Esophagus squamous epithelium (tissue), 5 donors: ENCODE measurements around the gene RGS12. TPM values are rescaled to one million over a fixed set of nuclear protein-coding genes. Genes with fewer than 3 reads are reported as not detected.
"Not testable (repeated sequence)": the region's sequence is repeated elsewhere in the genome, so short reads cannot be mapped to it uniquely, and the experiment has no call there.

Experiments
- DNase-seq: peaks from one replicate; lab custom pipeline; 2025; lab: John Stamatoyannopoulos, UW
- H3K27ac ChIP-seq, 4 donors: fragments of 200-600 bp; sonication (generic); one replicate each; pipeline ENCODE4 v1.5.1; 2016 to 2019; ENCODE audit warnings: mild to moderate bottlenecking in 1 of 4
- H3K27me3 ChIP-seq, 4 donors: fragments of 200-600 bp; sonication (generic); 1 replicate in 3 of 4; 2 replicates in 1 of 4; pipeline versions ENCODE4 v1.5.1 to v1.6.0; 2017 to 2021; ENCODE audit warnings: antibody characterized with exemption in 1 of 4
- H3K36me3 ChIP-seq, 3 donors: fragments of 200-600 bp; sonication (generic); one replicate each; pipeline ENCODE4 v1.5.1; 2016 to 2019
- H3K4me1 ChIP-seq, 3 donors: fragments of 200-600 bp; sonication (generic); one replicate each; pipeline ENCODE4 v1.5.1; 2017 to 2019
- H3K4me3 ChIP-seq, 4 donors: fragments of 200-600 bp; sonication (generic); 1 replicate in 3 of 4; 2 replicates in 1 of 4; pipeline ENCODE4 v1.5.1; 2016 to 2019; ENCODE audit warnings: mild to moderate bottlenecking in 2 of 4, moderate library complexity in 1 of 4
- H3K9me3 ChIP-seq, 3 donors: fragments of 200-600 bp; sonication (generic); one replicate each; pipeline ENCODE4 v1.5.1; 2016 to 2019
- POLR2A ChIP-seq, 4 donors: fragments of 450-650 bp; IDR thresholded peaks; one replicate each; pipeline ENCODE4 v1.6.1; 2017; ENCODE audit warnings: antibody characterized with exemption in 4 of 4, mild to moderate bottlenecking in 4 of 4, moderate library complexity in 3 of 4
- WGBS, 2 donors: methylation state at CpG; one replicate each; pipeline ENCODE4 v1.1.5; 2018; 5-methylcytosine and 5-hydroxymethylcytosine counted together
- intact Hi-C: fragments of 100-400 bp; cut with DNase I; formaldehyde crosslinking; loops from one replicate; pipeline ENCODE4 v1.15.0; 2022
- total RNA-seq, 4 donors: library from RNA; depleted of rRNA; stranded (reverse); fragments of >200 nt; gene quantifications; one replicate each; pipeline ENCODE4 v1.1.0, GENCODE V29; 2016
- TF ChIP-seq, protein P1 (sequence below), 6 experiments: fragments of 450-650 bp in 4 of 6; fragments of 200-600 bp in 2 of 6; sonication (generic) in 2 of 6; IDR thresholded peaks; one replicate each; pipeline ENCODE4 v1.5.1; 2016 to 2019; ENCODE audit warnings: antibody characterized with exemption in 6 of 6, mild to moderate bottlenecking in 4 of 6, moderate library complexity in 4 of 6
- donor health status: DM: yes; HTN: yes; CAD: no.

The RGS12 gene
- total RNA-seq, 4 donors from 2014 or later: 39.0 to 74.7 (median 69.9) TPM

DNA sequence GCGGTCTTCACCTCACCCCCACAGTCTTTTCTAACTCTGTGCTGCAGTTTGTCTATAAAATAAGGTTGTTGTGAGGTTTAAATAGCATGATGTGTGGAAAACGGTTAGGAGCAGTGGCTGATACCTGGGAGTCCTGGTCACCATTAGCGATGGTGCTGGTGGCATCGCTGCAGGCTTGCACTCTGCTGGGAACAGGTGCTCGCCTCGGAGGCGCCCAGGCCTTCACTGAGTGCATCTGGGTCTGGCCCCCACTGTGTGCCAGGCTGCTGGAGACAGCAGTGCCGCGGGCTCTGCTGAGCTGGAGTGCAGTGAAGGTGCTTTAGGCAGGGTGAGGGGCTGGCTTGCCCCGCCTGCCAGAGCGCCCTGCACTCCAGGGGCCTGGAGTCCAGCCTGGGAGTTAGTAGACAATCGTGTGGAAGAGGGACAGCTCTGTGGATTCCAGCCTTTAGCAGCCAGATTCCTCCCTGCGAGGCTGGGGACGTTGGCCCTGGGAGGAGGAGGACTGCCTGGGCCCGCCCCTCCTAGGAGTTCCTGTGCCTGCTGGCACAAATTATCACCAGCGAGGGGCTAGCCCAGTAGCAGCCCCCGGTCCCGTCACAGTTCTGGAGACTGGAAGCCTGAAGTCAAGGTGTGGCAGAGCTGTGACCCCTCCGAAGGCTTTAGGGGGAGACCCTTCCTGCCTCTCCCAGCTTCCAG, 7.3 kb downstream of the RGS12 start:
- Histone ChIP-seq H3K4me3 (no peak overlapping the region), H3K27ac (no peak overlapping the region), H3K9me3 (peaks cover 0 to 7% (median 6%) of the 10 kb centered on the region in 3 donors), H3K27me3 (no peaks in the 10 kb centered on the region), H3K36me3 (no peaks in the 10 kb centered on the region), H3K4me1 (peaks cover 0 to 59% (median 25%) of the 10 kb centered on the region in 3 donors)
- TF ChIP-seq, protein P1, sequence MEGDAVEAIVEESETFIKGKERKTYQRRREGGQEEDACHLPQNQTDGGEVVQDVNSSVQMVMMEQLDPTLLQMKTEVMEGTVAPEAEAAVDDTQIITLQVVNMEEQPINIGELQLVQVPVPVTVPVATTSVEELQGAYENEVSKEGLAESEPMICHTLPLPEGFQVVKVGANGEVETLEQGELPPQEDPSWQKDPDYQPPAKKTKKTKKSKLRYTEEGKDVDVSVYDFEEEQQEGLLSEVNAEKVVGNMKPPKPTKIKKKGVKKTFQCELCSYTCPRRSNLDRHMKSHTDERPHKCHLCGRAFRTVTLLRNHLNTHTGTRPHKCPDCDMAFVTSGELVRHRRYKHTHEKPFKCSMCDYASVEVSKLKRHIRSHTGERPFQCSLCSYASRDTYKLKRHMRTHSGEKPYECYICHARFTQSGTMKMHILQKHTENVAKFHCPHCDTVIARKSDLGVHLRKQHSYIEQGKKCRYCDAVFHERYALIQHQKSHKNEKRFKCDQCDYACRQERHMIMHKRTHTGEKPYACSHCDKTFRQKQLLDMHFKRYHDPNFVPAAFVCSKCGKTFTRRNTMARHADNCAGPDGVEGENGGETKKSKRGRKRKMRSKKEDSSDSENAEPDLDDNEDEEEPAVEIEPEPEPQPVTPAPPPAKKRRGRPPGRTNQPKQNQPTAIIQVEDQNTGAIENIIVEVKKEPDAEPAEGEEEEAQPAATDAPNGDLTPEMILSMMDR (IDR thresholded peaks at IDR 0.05): no peak
- no peak for TF ChIP-seq POLR2A (IDR thresholded peaks at IDR 0.05)
- WGBS, 2 donors: 73 to 93% methylated on average over 5 to 10 of the region's 19 CpGs
- intact Hi-C loops: no loop called here
- no peak for DNase-seq

GRCh38 chr4:3300882-3301281, 8.1 kb downstream of the RGS12 start:
- WGBS, 2 donors: 75 to 93% methylated on average over 3 to 5 of the region's 15 CpGs
- not testable (repeated sequence) for DNase-seq

DNA sequence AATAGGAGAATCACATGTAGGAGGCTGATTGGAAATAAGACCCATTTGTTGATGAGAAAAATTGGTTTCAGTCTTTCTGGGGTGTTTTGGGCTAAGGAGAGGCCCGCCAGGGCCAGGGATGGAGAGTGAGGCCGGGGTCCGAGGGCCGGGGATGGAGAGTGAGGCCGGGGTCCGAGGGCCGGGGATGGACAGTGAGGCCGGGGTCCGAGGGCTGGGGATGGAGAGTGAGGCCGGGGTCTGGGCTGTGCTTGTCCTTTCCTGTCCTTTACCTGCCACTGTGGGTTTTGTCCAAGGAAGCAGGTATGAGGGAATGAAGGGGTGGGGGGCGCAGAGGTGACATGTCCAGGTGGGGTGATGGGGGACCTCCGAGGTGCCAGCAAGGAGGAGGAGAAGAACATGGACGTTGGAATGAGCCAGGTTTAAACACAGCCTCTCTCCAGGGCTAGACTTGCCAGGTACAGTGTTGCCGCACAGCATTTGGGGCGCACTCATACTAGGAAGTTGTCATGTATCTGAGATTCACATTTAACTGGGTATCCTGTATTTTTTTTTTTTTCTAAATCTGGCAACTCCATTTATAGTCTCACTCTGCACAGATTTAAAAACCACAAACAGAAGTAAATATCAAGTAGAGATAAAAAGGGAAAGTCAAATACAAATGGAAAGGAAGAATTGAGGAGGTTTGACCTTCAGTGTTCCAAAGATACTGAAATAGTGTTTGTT, 8.8 kb downstream of the RGS12 start:
- Histone ChIP-seq H3K4me1 (peaks cover 0 to 73% (median 36%) of the 10 kb centered on the region in 3 donors), H3K9me3 (peaks cover 0 to 7% (median 6%) of the 10 kb centered on the region in 3 donors), H3K27ac (no peak overlapping the region), H3K36me3 (no peaks in the 10 kb centered on the region), H3K27me3 (no peaks in the 10 kb centered on the region), H3K4me3 (no peak overlapping the region)
- 79 to 82% methylated on average over 9 to 15 of the region's 15 CpGs for WGBS, 2 donors
- TF ChIP-seq POLR2A (IDR thresholded peaks at IDR 0.05): no peak
- TF ChIP-seq, protein P1 (IDR thresholded peaks at IDR 0.05): no peak
- DNase-seq: no peak
- intact Hi-C loops: no loop called here

More at GRCh38 chr4:3300882-3301281, 8.1 kb downstream of the RGS12 start:
- intact Hi-C loops, H3K36me3 ChIP-seq, H3K27me3 ChIP-seq, H3K27ac ChIP-seq, H3K4me3 ChIP-seq, H3K9me3 ChIP-seq: not testable (repeated sequence)
- peaks cover 0 to 66% (median 33%) of the 10 kb centered on the region in 3 donors for H3K4me1 ChIP-seq

DNA sequence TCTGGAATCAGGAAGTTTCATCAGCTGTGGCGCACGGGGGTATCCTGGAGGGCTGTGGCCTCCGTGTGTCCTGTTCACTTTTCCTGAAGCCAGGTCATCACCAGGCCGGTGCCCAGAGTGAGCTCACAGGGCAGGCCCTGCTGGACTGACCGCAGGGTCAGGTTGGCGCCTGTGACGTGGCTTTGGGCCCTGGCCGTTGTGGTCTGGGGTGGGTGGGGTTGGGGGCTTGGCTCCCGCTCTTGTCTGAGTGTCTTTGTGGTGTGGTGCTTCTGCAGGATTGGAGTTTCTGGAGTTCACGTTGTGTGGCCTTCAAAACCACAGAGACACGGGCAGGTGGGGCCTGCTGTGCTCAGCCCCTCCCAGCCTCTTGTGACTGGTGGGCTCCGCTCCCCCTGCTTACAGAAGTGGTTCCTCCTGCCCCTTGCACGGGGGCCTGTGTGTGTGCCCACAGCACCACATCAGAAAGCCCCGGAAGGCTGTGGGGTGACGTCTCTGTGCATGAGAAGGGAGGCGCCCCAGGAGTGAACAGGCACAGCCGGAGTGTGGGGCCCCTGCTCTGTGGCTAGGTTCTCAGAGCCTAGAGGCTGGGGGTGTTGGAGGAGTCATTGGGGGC, 9.5 kb downstream of the RGS12 start:
- DNase-seq: no peak
- TF ChIP-seq POLR2A (IDR thresholded peaks at IDR 0.05): no peak
- TF ChIP-seq, protein P1 (IDR thresholded peaks at IDR 0.05): no peak
- 53 to 76% methylated on average over 3 to 4 of the region's 17 CpGs for WGBS, 2 donors
- peaks cover 0 to 74% (median 36%) of the 10 kb centered on the region in 3 donors for H3K4me1 ChIP-seq
- no peaks in the 10 kb centered on the region for H3K27me3 ChIP-seq
- intact Hi-C loops: no loop called here
- peaks cover 0 to 5% (median 5%) of the 10 kb centered on the region in 3 donors for H3K9me3 ChIP-seq
- no peaks in the 10 kb centered on the region for H3K36me3 ChIP-seq
- H3K4me3 ChIP-seq: no peak overlapping the region
- no peak overlapping the region for H3K27ac ChIP-seq

DNA sequence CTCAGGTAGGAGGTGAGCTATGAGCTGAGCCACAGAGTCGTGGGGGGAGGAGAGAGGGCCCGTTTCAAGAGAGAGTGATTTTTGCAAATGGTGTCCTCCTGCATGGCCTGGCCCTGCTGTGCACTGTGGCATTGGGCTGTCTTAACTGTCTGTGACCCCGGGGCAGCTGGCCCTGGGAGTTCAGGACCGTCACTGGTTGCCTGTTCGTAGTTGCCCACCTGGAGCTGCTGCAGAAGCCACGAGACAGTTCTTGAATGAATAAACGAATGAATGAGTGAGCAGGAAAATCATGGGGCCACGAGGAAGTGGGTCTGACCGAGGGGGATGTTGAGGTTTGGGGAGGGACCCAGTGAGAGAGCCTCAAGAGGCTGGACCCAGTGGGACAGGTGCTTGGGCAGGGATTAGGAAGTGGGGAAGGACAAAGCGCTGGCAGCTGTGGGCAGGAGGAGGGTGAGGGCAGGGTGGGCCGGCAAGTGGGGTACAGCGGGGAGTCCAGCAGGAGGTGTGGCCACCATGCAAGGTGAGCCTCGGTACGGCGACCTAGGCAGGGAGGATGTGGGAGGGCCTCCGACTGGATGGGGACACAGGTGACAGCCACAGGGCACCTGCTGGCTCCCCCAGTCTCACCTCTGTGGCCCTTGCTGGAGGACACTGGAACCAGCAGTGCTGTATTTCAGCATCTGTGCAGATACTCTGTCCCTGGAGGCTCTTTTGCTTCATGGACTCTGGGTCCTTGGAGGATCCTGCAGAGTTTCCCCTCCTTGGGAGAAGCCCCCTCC, 10.2 kb downstream of the RGS12 start:
- no peaks in the 10 kb centered on the region for H3K9me3 ChIP-seq
- H3K4me3 ChIP-seq: no peak overlapping the region
- H3K27me3 ChIP-seq: no peaks in the 10 kb centered on the region
- no peak overlapping the region for H3K27ac ChIP-seq
- no peaks in the 10 kb centered on the region for H3K36me3 ChIP-seq
- no peak for DNase-seq
- peaks cover 0 to 80% (median 36%) of the 10 kb centered on the region in 3 donors for H3K4me1 ChIP-seq
- TF ChIP-seq, protein P1 (IDR thresholded peaks at IDR 0.05): no peak
- TF ChIP-seq POLR2A (IDR thresholded peaks at IDR 0.05): no peak
- 63 to 66% methylated on average over 10 to 15 of the region's 16 CpGs for WGBS, 2 donors
- intact Hi-C loops: no loop called here
